DMS53 treated with DMSO at 0.1 percent for 48 hours (cell line): ENCODE measurements around the gene GDF9.

Source experiments
- DNase-seq: peaks from one replicate; lab custom pipeline; 2025; ENCODE audit not compliant: unreplicated experiment; lab: John Stamatoyannopoulos, UW

GDF9 gene

DNA sequence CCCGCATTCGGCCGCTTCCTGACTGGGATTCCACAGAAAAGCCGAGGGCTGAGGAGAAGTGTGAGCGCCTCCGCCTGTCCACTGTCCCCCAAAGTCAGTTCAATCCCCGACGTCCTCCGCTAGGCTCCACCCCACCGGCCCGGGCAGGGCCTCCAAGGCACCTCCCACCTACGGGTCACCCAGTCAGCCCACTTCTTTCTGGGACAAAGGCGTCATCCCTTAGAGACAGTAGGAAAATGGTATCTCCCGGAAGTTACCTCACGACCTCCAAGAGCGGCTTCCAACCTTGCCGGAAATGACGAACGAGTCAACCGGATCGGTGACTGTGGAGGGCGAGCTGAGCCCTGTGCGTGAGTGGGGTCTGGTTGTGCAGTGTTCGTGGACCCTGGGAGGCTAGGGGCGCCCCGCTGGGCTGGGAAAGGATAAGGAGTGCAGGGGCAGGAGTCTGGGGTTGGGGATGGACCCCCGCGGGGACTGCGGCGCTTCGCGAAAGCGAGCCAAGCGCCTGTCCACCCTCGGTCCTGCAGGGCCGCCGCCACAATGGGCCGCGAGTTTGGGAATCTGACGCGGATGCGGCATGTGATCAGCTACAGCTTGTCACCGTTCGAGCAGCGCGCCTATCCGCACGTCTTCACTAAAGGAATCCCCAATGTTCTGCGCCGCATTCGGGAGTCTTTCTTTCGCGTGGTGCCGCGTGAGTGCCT lies at the start of gene GDF9, which contains the start of gene UQCRQ:
GDF9 (minus strand) TSS at position 128 of the 704 bp plus-strand sequence. CDS start 1,936 bp downstream, outside the sequence.
UQCRQ (plus strand) TSS at position 301 of the 704 bp plus-strand sequence; CDS start at position 541, 240 bp downstream.
- peak; percentile 98 for DNase-seq

GRCh38 chr5:132915681-132916080 lies 49.4 kb upstream of the GDF9 start:
- DNase-seq = no peak

DNA sequence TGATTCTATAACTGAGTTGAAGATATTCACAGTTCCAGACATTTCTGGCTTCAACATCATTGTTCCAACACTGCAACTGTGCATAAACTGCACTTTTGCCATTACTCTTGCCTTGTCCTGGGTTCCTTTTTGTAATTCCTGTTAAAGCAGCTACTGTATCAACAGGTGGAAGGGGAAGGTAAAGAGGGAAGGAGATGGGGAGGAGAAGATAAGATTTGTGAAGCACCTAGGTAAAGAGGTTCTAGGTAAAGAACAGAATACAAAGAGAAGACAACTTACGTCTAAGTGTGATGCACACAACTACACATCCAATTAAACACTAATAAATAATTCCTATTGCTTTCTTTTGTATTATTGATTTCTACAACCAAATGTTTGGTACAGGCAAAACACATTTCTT lies 43.4 kb upstream of the GDF9 start:
- DNase-seq = no peak

DNA sequence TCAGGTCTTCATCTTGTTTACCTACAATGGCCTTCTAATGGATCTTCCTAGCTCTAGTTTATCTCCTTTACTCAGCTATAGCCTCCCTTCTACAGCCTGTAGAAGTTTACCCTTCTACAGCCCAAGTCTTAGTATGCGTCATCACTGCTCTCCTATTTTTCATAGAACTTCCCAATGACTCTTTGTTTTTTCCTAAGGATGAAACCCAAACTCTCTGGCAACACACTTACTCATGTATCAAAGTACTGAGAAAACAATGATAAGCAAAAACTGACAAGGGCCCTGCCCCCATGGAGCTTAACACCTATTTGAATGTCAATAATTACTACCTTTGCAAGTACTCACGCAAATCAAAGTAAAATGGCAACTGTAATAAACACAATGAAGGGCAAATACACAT lies 40.9 kb upstream of the GDF9 start:
- no peak for DNase-seq

DNA sequence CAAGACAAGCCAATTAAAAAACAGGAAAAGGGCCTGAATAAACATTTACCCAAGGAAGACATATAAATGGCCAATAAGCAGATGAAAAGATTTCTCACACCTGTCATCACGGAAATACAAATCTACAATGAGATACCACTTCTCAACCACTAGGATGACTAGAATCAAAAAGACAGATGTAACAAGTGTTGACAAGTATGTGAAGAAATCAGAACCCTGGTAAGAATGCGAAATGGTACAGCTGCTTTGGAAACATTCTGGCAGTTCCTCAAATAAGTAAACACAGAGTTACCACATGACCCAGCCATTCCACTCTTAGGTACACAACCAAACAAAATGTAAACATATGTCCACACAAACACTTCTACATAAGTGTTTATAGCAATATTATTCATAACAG lies 39.7 kb upstream of the GDF9 start:
- DNase-seq = peak; percentile 85

GRCh38 chr5:132901730-132902129 lies 35.5 kb upstream of the GDF9 start:
- DNase-seq = no peak

DNA sequence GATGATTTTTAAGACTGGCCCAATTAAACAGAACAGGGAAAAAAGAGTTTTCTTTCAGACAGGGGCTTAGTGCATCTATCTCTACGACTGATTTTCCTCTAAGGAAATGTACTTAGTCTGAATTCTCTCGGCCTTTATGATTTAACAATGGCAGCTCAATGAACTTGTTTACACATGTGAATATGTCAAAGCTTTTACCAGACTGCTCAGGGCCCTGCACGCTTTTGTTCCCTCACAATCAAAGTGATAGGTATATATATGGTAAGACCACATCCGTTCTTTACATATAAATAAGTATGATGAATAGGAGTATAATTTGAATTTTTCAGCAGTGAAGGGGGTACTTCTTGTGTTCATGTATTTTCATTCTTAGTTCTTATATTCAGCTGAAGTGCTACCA lies 34.8 kb upstream of the GDF9 start:
- no peak for DNase-seq

- no peak for DNase-seq
Measured at GRCh38 chr5:132898094-132898493, 31.8 kb upstream of the GDF9 start.

DNA sequence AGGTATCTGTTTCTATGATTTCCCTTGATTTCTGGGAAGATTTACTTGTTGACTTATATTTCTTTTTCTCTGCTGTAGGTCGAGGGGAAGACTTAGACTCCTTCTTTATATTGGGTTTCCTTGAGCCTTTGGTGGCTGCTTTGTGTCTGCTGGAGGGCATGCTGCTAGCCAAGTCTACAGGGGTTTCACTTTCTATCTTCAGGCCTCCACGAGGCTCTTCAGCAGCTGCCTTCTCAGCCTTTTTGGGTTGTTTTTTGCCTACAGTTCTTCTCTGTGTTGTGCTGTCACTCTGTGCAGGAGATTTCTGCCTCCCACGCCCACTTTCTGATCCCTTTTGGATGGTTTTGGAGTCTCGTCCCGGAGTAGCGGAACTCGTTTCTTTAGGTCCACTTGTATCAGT lies 30.4 kb upstream of the GDF9 start:
- no peak for DNase-seq

DNA sequence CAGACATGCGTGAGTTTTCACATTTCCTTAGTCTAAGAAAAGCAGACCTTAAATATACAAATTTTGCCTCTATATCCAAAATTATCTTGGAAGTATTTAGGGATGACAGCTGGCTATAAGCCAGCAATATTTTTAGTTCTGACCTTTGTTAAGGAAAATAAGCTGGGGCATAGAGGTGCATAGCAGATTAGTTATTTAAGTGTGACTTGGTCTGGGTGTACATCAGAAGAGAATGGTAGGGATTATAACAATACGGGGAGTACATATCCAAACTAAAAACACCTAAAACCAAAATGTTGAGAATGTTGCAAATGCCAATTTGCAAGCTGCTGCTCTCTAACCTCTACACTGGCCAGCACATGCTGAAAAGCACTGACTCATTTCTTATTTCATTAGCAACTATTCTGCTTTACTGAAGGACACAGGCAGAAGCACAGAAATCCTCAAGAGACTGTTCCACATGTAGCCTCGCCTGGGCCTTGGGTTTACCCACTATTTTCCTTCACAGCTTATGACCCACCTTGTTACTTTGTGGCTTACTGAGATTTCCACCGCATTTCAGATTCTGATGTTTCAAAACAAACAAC lies 29.5 kb upstream of the GDF9 start:
- no peak for DNase-seq

- no peak for DNase-seq
Measured at GRCh38 chr5:132890817-132891216, 24.5 kb upstream of the GDF9 start.

- no peak for DNase-seq
Measured at GRCh38 chr5:132889501-132889900, 23.2 kb upstream of the GDF9 start.

DNA sequence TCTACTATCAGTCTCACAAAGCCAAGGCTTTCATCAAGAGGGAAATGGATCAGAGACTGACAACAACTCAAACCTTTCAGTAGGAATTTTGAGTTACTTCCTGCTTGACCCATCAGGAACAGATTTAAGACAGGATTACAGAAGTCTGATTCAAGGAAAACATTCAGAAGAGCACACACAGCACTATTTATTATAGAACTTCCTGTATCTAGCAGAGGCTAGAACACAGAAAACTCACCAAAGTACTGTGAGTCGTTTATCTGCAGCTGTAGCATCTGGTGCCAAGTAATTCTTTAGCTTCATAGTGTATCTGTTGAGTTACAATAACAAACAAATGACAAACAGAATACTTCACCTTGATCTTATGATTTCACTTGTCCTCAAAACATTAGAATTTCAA lies 21.0 kb upstream of the GDF9 start:
- DNase-seq = no peak

- no peak for DNase-seq
Measured at GRCh38 chr5:132886064-132886823, 20.0 kb upstream of the GDF9 start.

- no peak for DNase-seq
Measured at GRCh38 chr5:132884548-132884947, 18.3 kb upstream of the GDF9 start.

GRCh38 chr5:132883261-132883834 lies 17.1 kb upstream of the GDF9 start:
- DNase-seq = peak; percentile 77

DNA sequence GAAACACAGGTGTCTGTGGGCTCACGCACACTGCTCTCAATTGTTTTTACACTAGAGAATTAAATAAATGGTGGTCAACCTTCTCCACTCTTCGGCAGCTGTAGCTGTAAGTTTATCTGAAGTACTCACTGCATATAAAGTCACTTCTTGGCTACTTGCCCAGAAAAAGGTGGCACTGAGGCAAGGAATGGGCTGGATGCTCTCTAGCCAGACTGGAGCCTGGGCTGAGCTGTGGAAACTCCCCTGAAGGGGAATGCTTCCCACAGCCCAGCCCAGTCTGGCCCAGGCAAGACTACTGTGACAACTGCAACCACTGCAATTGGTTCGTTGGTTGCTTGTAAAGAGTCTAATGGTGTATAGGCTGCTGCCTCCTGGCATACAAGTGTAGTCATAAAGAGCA lies 11.7 kb upstream of the GDF9 start:
- no peak for DNase-seq

- DNase-seq = no peak
Measured at GRCh38 chr5:132877466-132877865, 11.2 kb upstream of the GDF9 start.

DNA sequence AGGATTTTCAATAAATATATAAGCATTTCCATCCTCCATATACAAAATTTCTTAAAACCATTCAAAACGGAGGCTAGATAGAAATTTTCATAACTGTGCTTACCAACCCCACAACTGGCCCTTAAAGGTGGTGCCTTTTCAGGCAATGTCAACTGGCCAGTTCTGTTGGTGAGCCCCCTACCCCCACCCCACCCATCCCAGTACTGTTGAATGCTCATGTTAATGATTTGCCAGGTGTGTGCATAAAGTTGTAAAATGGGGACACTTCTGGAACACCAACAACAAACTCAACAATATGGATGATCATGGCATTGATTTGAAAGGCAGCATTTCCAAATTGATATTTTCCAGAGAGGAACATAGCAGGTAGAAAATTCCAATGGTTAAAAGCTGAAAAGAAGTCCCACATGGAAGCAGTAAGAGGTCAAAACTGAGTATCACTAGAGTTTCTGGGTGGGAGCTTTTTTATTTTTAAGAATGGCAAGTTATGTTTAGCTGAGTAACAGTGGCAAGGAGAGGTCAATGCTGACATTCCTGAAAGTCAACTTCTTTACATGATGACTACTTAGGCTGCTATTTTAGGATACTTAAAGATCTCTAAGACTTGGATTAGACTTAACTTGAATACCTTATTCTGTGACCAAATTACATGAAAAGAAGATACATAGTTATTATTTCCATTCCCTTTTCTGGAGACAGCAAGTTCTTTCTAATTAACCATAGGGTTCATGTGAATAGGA lies 9.9 kb upstream of the GDF9 start:
- DNase-seq = no peak

DNA sequence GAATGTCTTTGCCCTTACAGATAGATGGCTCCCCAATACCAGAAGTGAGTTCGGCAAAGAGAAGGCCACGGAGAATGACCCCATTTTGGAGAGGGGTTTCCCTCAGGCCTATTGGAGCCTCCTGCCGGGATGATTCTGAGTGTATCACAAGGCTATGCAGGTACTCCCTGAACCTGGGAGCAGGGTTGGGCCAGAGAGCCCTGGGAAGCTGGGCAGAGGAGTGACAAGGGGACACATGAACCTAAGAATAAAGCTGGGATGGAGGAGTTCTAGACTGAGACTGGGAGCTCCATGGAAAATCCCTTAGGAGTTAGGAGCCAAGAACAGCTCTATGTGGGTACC lies 7.6 kb upstream of the GDF9 start:
- DNase-seq = no peak
